Stimulated activated CD4-positive, alpha-beta T cell treated with anti-CD3 and anti-CD28 coated beads, Interleukin-1b, Interleukin-23, amount 100 ng/mL, for 48 hours (primary cell): Measurements from ENCODE around the gene C17orf58.

ENCODE experiments used
- DNase-seq: peaks from one replicate; pipeline ENCODE4 v3.0.0-alpha.2; 2020

C17orf58 gene

DNA sequence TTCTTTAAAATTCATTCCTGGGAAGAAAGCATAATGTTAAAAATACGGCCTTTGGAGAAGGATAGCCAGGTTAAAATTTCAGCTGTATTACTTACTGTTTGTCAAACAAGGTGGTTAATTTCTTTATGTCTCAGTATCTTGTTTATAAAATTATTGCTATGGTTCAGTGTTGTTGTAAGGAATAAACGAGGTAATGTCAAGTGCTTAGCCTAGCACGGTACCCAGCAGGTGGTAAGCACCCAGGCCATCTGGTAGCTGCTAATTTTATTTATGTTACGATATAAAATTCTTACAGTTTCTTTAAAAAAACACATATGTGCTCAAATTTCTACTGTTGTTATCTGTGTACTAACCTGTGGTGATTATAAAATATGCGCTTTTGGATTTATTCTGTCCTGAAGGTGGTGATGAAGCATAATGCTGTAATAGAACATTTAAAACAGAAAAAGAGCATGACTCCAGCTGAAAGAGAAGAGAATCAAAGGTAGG lies 48.9 kb downstream of the C17orf58 start:
- DNase-seq = no peak

DNA sequence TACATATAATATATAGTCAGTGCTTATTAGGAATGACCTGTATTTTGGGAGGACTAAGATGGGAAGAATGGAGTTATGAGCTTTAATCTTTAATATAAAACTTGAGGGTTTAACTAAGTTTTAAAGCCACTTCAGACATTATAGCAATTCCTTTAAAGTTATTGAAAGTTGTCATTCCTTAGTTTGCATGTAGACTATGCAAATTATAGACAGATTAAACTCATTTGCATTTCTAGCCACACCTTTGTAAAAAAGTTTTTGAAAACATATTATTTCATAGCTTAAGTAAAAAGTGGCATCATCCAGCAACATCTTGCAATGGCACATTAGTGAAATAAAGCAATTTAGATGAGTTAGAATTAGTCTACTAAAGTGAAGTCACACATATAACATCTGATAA lies 49.8 kb downstream of the C17orf58 start:
- DNase-seq = no peak

DNA sequence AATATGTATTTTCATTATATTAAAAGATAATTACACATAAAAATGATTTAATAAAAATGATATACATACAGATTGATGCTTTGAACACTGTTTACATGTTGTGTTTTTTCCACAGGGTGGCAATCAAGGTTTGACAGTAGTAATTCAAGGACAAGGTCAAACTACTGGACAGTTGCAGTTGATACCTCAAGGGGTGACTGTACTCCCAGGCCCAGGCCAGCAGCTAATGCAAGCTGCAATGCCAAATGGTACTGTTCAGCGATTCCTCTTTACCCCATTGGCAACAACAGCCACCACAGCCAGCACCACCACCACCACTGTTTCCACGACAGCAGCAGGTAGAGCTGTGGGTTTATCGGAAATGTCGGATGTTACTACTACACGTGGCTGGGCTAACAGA lies 52.2 kb downstream of the C17orf58 start:
- DNase-seq = no peak

DNA sequence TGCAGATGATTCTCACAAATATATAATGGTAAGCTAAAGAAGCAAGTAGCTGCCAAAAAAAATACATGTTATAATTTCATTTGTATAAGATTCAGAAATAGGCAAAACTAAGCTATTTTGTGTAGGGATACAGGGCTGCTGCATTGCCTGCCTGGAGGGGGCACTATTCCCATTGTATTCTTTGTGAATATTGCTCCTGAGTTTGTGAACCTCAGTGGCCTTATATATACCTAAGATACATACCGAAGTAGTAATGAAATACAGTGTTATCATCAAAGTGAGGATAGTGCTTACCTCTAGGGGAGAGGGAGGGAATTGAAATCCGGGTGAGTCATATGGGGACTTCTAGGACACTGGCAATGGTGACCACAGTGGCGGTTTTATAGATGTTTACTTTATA lies 53.5 kb downstream of the C17orf58 start:
- DNase-seq = no peak
